Measurements from ENCODE around the gene SSNA1. TPM values are rescaled to one million over a fixed set of nuclear protein-coding genes. Genes with fewer than 3 reads are reported as not detected.

The SSNA1 gene
- total and polyA plus RNA-seq, 9 of the 15 experiments (the other 6 are each of a cell fraction or from before 2014, with no cell fraction given): 1.9 to 130 (median 57.1) TPM

GRCh38 chr9:137138722-137139467 is 49.6 kb upstream of the SSNA1 start, which contains the start of gene GRIN1 (continued):
- TF ChIP-seq ZNF764 (CRISPR knock-in tag; IDR thresholded peaks at IDR 0.05; ENCODE audit: low read depth): no peak
- TF ChIP-seq ZNF165 (CRISPR knock-in tag; IDR thresholded peaks at IDR 0.05; ENCODE audit: borderline replicate concordance): no peak
- no peak for TF ChIP-seq THAP12 (CRISPR knock-in tag; IDR thresholded peaks at IDR 0.05)
- no peak; the same call in 1 of the 2 replicates for TF ChIP-seq USF1 (CRISPR knock-in tag; IDR thresholded peaks at IDR 0.05)
- no peak for TF ChIP-seq KLF1 (tag; IDR thresholded peaks at IDR 0.05)
- TF ChIP-seq ESRRB (CRISPR knock-in tag; IDR thresholded peaks at IDR 0.05; ENCODE audit: borderline replicate concordance): no peak
- no peak for TF ChIP-seq SMARCA5 (IDR thresholded peaks at IDR 0.05)
- no peak for TF ChIP-seq ZNF23 (CRISPR knock-in tag; IDR thresholded peaks at IDR 0.05)
- no peak for TF ChIP-seq HCFC1 (IDR thresholded peaks at IDR 0.05; ENCODE audit: low read depth, low read length)
- TF ChIP-seq TCF15 (CRISPR knock-in tag; IDR thresholded peaks at IDR 0.05): no peak
- TF ChIP-seq TOE1 (IDR thresholded peaks at IDR 0.05; ENCODE audit: borderline replicate concordance): no peak
- no peak for TF ChIP-seq TOE1 (CRISPR knock-in tag; IDR thresholded peaks at IDR 0.05; ENCODE audit: borderline replicate concordance, low read depth)
- no peak for TF ChIP-seq MCM5 (IDR thresholded peaks at IDR 0.05; ENCODE audit: low read depth)
- TF ChIP-seq BRD9 (IDR thresholded peaks at IDR 0.05; ENCODE audit: low read depth, partially characterized antibody): no peak
- no peak for TF ChIP-seq SUPT5H (IDR thresholded peaks at IDR 0.05)
- TF ChIP-seq MAZ (CRISPR knock-in tag; conservative IDR thresholded peaks at IDR 0.05 in 1 of 2, IDR thresholded peaks at IDR 0.05 in 1 of 2): 0 out of 4 replicates have a peak, but pooled peaks have one; percentile 23 to 26
- TF ChIP-seq ZNF699 (CRISPR knock-in tag; IDR thresholded peaks at IDR 0.05; ENCODE audit: insufficient replicate concordance): no peak
- TF ChIP-seq DMBX1 (CRISPR knock-in tag; IDR thresholded peaks at IDR 0.05; ENCODE audit: borderline replicate concordance): peak; percentile 36; the same call in 1 of the 2 replicates
- no peak for TF ChIP-seq GATAD2A (IDR thresholded peaks at IDR 0.05)
- no peak for TF ChIP-seq GTF2F1 (IDR thresholded peaks at IDR 0.05; ENCODE audit: low read depth, low read length)
- TF ChIP-seq PURB (CRISPR knock-in tag; IDR thresholded peaks at IDR 0.05; ENCODE audit: low read depth): no peak
- TF ChIP-seq CREB5 (CRISPR knock-in tag; IDR thresholded peaks at IDR 0.05): no peak
- no peak for TF ChIP-seq ATF7 (IDR thresholded peaks at IDR 0.05)
- TF ChIP-seq RB1 (IDR thresholded peaks at IDR 0.05; ENCODE audit: low read depth): 0 out of 2 replicates have a peak, but pooled peaks have one; percentile 27
